SJSA1 (cell line): Measurements from ENCODE around the gene NAA60. TPM values are rescaled to one million over a fixed set of nuclear protein-coding genes. Genes with fewer than 3 reads are reported as not detected.

Experiments used
- DNase-seq, 2 experiments: peaks; one replicate each; pipeline ENCODE4 v3.0.0-alpha.2; 2015 to 2020; ENCODE audit warnings: low spot score in 2 of 2, low read depth in 1 of 2
- H3K27ac ChIP-seq: fragments of 250-450 bp; sonication (Bioruptor Pico); 2 replicates; pipeline ENCODE4 v1.5.1; 2020; ENCODE audit warnings: mild to moderate bottlenecking, moderate library complexity
- H3K27me3 ChIP-seq: fragments of 250-450 bp; sonication (Bioruptor Pico); replicated peaks from 2 replicates; pipeline ENCODE4 v1.5.1; 2020; ENCODE audit warnings: mild to moderate bottlenecking, moderate library complexity
- H3K36me3 ChIP-seq: fragments of 250-450 bp; sonication (Bioruptor Pico); 2 replicates; pipeline ENCODE4 v1.5.1; 2020; ENCODE audit warnings: mild to moderate bottlenecking
- H3K4me1 ChIP-seq: fragments of 250-450 bp; sonication (Bioruptor Pico); replicated peaks from 2 replicates; pipeline ENCODE4 v1.6.1; 2021; ENCODE audit warnings: mild to moderate bottlenecking
- H3K4me3 ChIP-seq: fragments of 250-450 bp; sonication (Bioruptor Pico); 2 replicates; pipeline ENCODE4 v1.5.1; 2020; ENCODE audit warnings: mild to moderate bottlenecking
- H3K9me3 ChIP-seq: fragments of 250-450 bp; sonication (Bioruptor Pico); replicated peaks from 2 replicates; pipeline ENCODE4 v1.5.1; 2020; ENCODE audit warnings: mild to moderate bottlenecking
- total RNA-seq: library from RNA; depleted of rRNA; stranded (reverse); fragments of >200 nt; shearing (Covaris generic); gene quantifications from 2 replicates; pipeline ENCODE4 v1.2.3, GENCODE V29; 2014; rRNA removed

NAA60 gene
- total RNA-seq = 4.6 and 6.8 TPM in 2 replicates

DNA sequence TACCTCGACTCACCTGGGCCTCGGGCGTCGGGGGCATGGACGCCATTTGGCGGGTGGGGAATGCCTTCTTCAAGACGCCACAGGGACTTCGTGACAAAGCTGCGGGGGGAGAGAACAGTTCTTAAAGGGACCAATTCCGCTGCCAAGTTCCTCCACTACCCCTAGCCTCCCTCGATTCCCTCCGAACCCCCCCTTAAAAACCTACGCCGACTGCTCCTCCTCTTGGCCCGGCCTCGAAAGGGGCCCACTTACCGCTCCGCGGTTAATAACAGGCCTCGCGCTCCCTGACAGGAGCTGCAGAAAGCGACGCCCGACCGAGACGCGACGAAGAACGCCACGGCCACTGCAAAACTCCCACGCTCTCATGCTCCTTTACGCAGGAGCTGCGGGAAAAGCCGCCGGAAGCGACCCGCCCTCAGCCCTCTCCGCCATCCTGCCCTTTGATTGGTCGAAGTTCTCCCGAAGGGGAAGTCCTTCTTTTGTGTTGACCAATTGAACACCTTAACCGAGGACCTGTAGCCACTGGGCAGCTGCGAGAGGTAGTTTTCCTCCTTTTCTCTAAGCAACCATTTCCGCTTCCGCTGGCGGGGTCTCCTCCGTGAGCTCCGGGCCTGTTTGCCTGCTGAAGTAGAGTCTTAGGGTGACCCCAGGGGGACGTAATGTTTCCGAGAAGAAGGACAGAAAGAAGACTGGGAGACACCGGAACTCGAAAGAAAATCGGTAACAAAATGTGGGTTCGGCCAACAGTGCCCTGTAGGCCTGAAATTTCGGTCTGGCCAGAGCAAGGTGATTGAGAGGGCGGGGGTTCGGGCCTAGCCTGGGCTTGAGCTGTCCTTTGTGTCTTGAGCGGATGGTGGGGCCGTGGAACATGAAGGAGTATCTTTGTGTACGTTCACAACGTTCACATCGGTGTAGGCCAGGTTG is at the start of gene NAA60, which contains the start of gene ZNF597:
Gene NAA60, plus strand, starts transcription at position 573 of the 924 bp plus-strand sequence. CDS start 32,548 bp downstream, outside the sequence.
Gene ZNF597, minus strand, starts transcription at position 397 of the 924 bp plus-strand sequence. Its CDS starts 351 bp downstream, at position 46.
- Histone ChIP-seq H3K4me3 (peak within 1 kb of the TSS; percentile 50), H3K4me1 (no peaks in the 10 kb centered on the region), H3K9me3 (no peaks in the 10 kb centered on the region; the same call in 1 of the 2 replicates), H3K27me3 (no peaks in the 10 kb centered on the region), H3K27ac (peak within 1 kb of the TSS; percentile 52), H3K36me3 (peaks cover 30% of the 10 kb centered on the region)
- DNase-seq = peak; percentile 83 to 87

DNA sequence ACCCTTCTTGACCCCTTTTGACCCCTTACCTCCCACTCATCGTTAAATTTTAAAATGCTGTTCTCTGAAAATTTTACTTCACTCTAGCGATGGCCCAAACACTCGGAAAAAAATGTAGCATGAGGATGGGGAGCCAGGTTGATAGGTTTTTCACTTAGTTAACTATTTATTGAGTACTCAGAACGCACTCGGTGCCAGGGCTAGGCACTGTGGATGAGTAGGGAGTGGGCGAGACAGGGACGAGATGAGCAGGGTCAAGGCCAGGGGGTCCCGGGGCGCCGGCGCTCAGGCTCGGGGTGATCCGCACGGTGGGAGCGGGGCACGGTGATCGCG is 43.1 kb upstream of the NAA60 start:
- no peak for DNase-seq
- Histone ChIP-seq H3K27me3 (no peaks in the 10 kb centered on the region), H3K9me3 (peaks cover 18% of the 10 kb centered on the region), H3K36me3 (peaks cover 64% of the 10 kb centered on the region), H3K4me3 (peak overlapping the region; percentile 85), H3K27ac (peak overlapping the region; percentile 14; the same call in 1 of the 2 replicates), H3K4me1 (0 out of 2 replicates have a peak, but pooled peaks cover 6% of the 10 kb centered on the region)

- H3K4me3 ChIP-seq = peak within 1 kb of the TSS; percentile 85
- H3K4me1 ChIP-seq = 0 out of 2 replicates have a peak, but pooled peaks cover 6% of the 10 kb centered on the region
- DNase-seq = peak; percentile 97 to 98
- H3K9me3 ChIP-seq = peaks cover 20% of the 10 kb centered on the region
- no peaks in the 10 kb centered on the region for H3K27me3 ChIP-seq
- H3K27ac ChIP-seq = peak within 1 kb of the TSS; percentile 14; the same call in 1 of the 2 replicates
- peaks cover 64% of the 10 kb centered on the region for H3K36me3 ChIP-seq
These were observed 42.4 kb upstream of the NAA60 start, which contains the start of the genes ZNF174 and ZSCAN32 for GRCh38 chr16:3400779-3401688. TSS of gene ZNF174 (plus strand) at chr16:3401215. CDS start at chr16:3402005, 790 bp downstream. TSS of gene ZSCAN32 (minus strand) at chr16:3401004. CDS start at chr16:3397557, 3,447 bp downstream.

GRCh38 chr16:3401719-3402397 is 41.6 kb upstream of the NAA60 start:
- DNase-seq = no peak
- Histone ChIP-seq H3K27me3 (no peaks in the 10 kb centered on the region), H3K9me3 (peaks cover 27% of the 10 kb centered on the region)

DNA sequence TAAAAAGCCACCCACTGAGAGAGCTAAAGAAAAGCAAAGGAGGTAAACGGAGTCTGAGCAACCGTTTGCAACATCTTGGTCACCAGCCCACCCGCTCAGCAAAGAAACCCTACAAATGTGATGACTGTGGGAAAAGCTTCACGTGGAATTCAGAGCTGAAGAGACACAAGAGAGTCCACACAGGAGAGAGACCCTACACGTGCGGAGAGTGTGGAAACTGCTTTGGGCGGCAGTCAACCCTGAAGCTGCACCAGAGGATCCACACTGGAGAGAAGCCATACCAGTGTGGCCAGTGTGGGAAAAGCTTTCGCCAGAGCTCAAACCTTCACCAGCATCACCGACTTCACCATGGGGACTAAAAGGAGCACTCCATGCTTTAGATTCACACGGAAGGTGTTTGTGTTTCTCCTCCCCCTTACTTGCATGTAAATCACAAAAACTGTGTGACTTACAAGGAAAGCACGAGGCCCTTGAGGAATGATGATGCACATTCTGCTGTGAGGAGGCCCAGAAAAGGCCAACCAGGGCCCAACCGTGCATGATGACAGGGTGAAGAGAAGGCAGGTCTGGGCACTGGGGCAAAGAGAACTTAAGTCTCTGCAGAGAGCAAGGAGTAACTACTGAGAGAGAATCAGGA is 34.8 kb upstream of the NAA60 start:
- peaks cover 42% of the 10 kb centered on the region for H3K9me3 ChIP-seq
- H3K36me3 ChIP-seq = peaks cover 56% of the 10 kb centered on the region

More at GRCh38 chr16:3401719-3402397, 41.6 kb upstream of the NAA60 start:
- peaks cover 64% of the 10 kb centered on the region for H3K36me3 ChIP-seq
- peak overlapping the region; percentile 85 for H3K4me3 ChIP-seq
- H3K27ac ChIP-seq = no peak overlapping the region
- 0 out of 2 replicates have a peak, but pooled peaks cover 6% of the 10 kb centered on the region for H3K4me1 ChIP-seq

DNA sequence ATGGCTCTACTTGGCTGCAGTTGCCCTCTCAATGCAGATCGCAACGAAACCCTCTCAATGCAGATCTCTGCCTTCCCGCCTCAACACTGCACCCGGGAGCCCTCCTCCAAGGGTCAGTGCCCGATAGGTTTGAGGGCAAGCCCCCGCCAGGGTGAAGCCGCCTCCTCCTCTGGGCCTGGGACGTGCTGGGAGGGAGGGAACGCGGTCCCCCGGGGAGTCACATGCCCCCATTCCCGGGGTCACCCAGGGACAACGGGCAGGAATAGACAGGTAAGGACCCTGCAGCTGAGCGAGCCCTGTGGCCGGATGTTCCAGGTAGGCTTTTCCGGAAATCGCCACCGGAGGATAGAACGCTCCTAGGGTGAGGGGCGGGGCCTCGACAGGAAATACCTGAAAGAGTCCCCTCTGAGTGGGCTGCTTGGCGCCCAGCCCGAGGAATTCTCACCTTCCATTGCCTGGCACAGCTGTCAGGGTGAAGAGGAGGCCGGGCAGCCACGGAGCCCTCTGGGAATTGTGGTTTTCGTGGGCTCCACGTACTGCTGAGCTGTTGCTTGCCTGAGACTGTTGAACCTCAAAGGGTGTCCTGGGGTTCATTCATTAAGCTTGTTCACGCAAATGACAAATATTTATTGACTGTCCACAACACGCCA is 29.6 kb upstream of the NAA60 start:
- H3K27me3 ChIP-seq = no peaks in the 10 kb centered on the region
- H3K36me3 ChIP-seq = peaks cover 4% of the 10 kb centered on the region
- H3K9me3 ChIP-seq = peaks cover 28% of the 10 kb centered on the region
- no peak overlapping the region for H3K4me3 ChIP-seq
- H3K27ac ChIP-seq = no peak overlapping the region
- no peak for DNase-seq
- H3K4me1 ChIP-seq = no peaks in the 10 kb centered on the region

More for the DNA sequence above, 34.8 kb upstream of the NAA60 start:
- DNase-seq = no peak
- no peaks in the 10 kb centered on the region for H3K4me1 ChIP-seq
- no peak overlapping the region for H3K27ac ChIP-seq
- H3K27me3 ChIP-seq = no peaks in the 10 kb centered on the region
- no peak overlapping the region for H3K4me3 ChIP-seq

DNA sequence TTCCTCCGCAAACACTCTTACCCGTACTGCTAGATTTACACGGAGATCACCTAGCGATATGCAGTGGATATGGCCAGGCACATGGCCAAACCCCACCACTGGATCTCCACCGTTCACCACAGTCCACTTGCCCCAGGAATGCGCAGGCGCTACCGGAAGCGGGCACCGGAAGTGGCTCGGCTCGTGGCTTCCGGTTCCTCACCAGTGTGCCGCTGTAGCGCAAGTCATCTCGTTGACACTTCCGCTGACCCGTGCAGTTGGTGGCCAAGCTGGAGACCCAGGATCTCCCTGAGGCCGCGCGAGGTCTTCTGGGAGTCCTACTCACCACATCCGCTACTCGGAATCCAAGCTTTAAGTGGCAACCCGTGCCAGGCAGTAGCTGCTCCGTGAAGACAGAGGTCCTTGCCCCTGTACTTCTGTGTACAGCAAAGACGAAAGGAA is 11.7 kb upstream of the NAA60 start:
- Histone ChIP-seq H3K27me3 (no peaks in the 10 kb centered on the region; the same call in none of the 2 replicates), H3K4me1 (0 out of 2 replicates have a peak, but pooled peaks cover 6% of the 10 kb centered on the region), H3K36me3 (peaks cover 14% of the 10 kb centered on the region), H3K4me3 (no peak overlapping the region; the same call in 1 of the 2 replicates), H3K9me3 (no peaks in the 10 kb centered on the region; the same call in 1 of the 2 replicates), H3K27ac (no peak overlapping the region)
- peak in 1 of 2 experiments; percentile 52 for DNase-seq

- H3K27me3 ChIP-seq = no peaks in the 10 kb centered on the region; the same call in none of the 2 replicates
- H3K9me3 ChIP-seq = no peaks in the 10 kb centered on the region; the same call in 1 of the 2 replicates
- H3K4me3 ChIP-seq = no peak overlapping the region
- DNase-seq = no peak
- 0 out of 2 replicates have a peak, but pooled peaks cover 6% of the 10 kb centered on the region for H3K4me1 ChIP-seq
- H3K27ac ChIP-seq = no peak overlapping the region
- H3K36me3 ChIP-seq = peaks cover 24% of the 10 kb centered on the region
These were observed 9.1 kb upstream of the NAA60 start for GRCh38 chr16:3434373-3434772.

GRCh38 chr16:3439637-3440036 is 3.8 kb upstream of the NAA60 start:
- H3K27ac ChIP-seq = no peak overlapping the region
- no peak for DNase-seq
- peaks cover 35% of the 10 kb centered on the region for H3K36me3 ChIP-seq
- no peaks in the 10 kb centered on the region for H3K4me1 ChIP-seq
- H3K9me3 ChIP-seq = no peaks in the 10 kb centered on the region; the same call in 1 of the 2 replicates
- H3K27me3 ChIP-seq = no peaks in the 10 kb centered on the region
- H3K4me3 ChIP-seq = no peak overlapping the region

- DNase-seq = peak in 1 of 2 experiments; percentile 43
- Histone ChIP-seq H3K27me3 (no peaks in the 10 kb centered on the region), H3K27ac (peak overlapping the region; percentile 52), H3K4me3 (peak overlapping the region; percentile 50), H3K4me1 (no peaks in the 10 kb centered on the region), H3K36me3 (peaks cover 32% of the 10 kb centered on the region), H3K9me3 (no peaks in the 10 kb centered on the region; the same call in 1 of the 2 replicates)
These were observed 530 bp downstream of the NAA60 start for GRCh38 chr16:3444032-3444388.

- no peaks in the 10 kb centered on the region for H3K27me3 ChIP-seq
- DNase-seq = no peak
- no peaks in the 10 kb centered on the region; the same call in 1 of the 2 replicates for H3K9me3 ChIP-seq
- no peak overlapping the region for H3K27ac ChIP-seq
- H3K36me3 ChIP-seq = peaks cover 16% of the 10 kb centered on the region
- peaks cover 15% of the 10 kb centered on the region for H3K4me1 ChIP-seq
- H3K4me3 ChIP-seq = no peak overlapping the region
These were observed 10.6 kb downstream of the NAA60 start for GRCh38 chr16:3454093-3454492.
